ENCODE measurements around the gene CLEC2L. TPM values are rescaled to one million over a fixed set of nuclear protein-coding genes. Genes with fewer than 3 reads are reported as not detected.

CLEC2L gene
- total and polyA plus RNA-seq, 2 donors (not counting 1 experiment from before 2014, with no cell fraction given) = not detected

- TF ChIP-seq CTCF (conservative IDR thresholded peaks at IDR 0.05 in 1 of 2, IDR thresholded peaks at IDR 0.05 in 1 of 2; ENCODE audit: low read depth in 1 of 2, low read length in 2 of 2) = no peak
- TF ChIP-seq EZH2 (IDR thresholded peaks at IDR 0.05; ENCODE audit: low read length, missing control alignments) = no peak
- H3K9me3 ChIP-seq (ENCODE audit: control insufficient read depth, insufficient read depth, low read depth, low read length) = no peaks in the 10 kb centered on the region
- no peak for DNase-seq (ENCODE audit: low read depth in 2 of 2)
- H2AFZ ChIP-seq (ENCODE audit: low read length) = no peak overlapping the region
- H4K20me1 ChIP-seq (ENCODE audit: control insufficient read depth, extremely low read depth, insufficient read depth, low read length) = no peaks in the 10 kb centered on the region
- H3K27me3 ChIP-seq (ENCODE audit: control insufficient read depth, insufficient read depth, low read length) = no peaks in the 10 kb centered on the region
- H3K4me1 ChIP-seq (ENCODE audit: control insufficient read depth, extremely low read depth, insufficient read depth, low read length) = no peaks in the 10 kb centered on the region
- no peaks in the 10 kb centered on the region for H3K79me2 ChIP-seq (ENCODE audit: control insufficient read depth, insufficient read depth, low read length)
- H3K4me2 ChIP-seq (ENCODE audit: extremely low read depth, insufficient read depth, low read length) = no peak overlapping the region
- no peak overlapping the region for H3K4me3 ChIP-seq (replicated peaks in 1 of 4; ENCODE audit: control extremely low read depth in 1 of 4, insufficient read depth in 1 of 4, low read depth in 3 of 4, low read length in 4 of 4)
- no peak overlapping the region for H3K27ac ChIP-seq (ENCODE audit: insufficient read depth, low read length)
- H3K9ac ChIP-seq (ENCODE audit: insufficient read depth, low read length) = no peak overlapping the region
- peaks cover 9% of the 10 kb centered on the region for H3K36me3 ChIP-seq (ENCODE audit: control insufficient read depth, insufficient read depth, low read length)
These were observed 46.6 kb downstream of the CLEC2L start for GRCh38 chr7:139570119-139570518.

GRCh38 chr7:139570626-139571025 lies 47.1 kb downstream of the CLEC2L start:
- DNase-seq (ENCODE audit: low read depth in 2 of 2) = no peak
- H3K4me2 ChIP-seq (ENCODE audit: extremely low read depth, insufficient read depth, low read length) = no peak overlapping the region
- TF ChIP-seq CTCF (conservative IDR thresholded peaks at IDR 0.05 in 1 of 2, IDR thresholded peaks at IDR 0.05 in 1 of 2; ENCODE audit: low read depth in 1 of 2, low read length in 2 of 2) (no peak), EZH2 (IDR thresholded peaks at IDR 0.05; ENCODE audit: low read length, missing control alignments) (no peak)
- H3K36me3 ChIP-seq (ENCODE audit: control insufficient read depth, insufficient read depth, low read length) = peaks cover 10% of the 10 kb centered on the region
- H3K4me1 ChIP-seq (ENCODE audit: control insufficient read depth, extremely low read depth, insufficient read depth, low read length) = no peaks in the 10 kb centered on the region
- H3K79me2 ChIP-seq (ENCODE audit: control insufficient read depth, insufficient read depth, low read length) = no peaks in the 10 kb centered on the region
- no peak overlapping the region for H3K9ac ChIP-seq (ENCODE audit: insufficient read depth, low read length)
- no peaks in the 10 kb centered on the region for H4K20me1 ChIP-seq (ENCODE audit: control insufficient read depth, extremely low read depth, insufficient read depth, low read length)
- H3K27ac ChIP-seq (ENCODE audit: insufficient read depth, low read length) = no peak overlapping the region
- no peak overlapping the region for H3K4me3 ChIP-seq (replicated peaks in 1 of 4; ENCODE audit: control extremely low read depth in 1 of 4, insufficient read depth in 1 of 4, low read depth in 3 of 4, low read length in 4 of 4)
- no peaks in the 10 kb centered on the region for H3K9me3 ChIP-seq (ENCODE audit: control insufficient read depth, insufficient read depth, low read depth, low read length)
- no peak overlapping the region for H2AFZ ChIP-seq (ENCODE audit: low read length)
- H3K27me3 ChIP-seq (ENCODE audit: control insufficient read depth, insufficient read depth, low read length) = no peaks in the 10 kb centered on the region

- no peak for DNase-seq (ENCODE audit: low read depth in 2 of 2)
- Histone ChIP-seq H2AFZ (ENCODE audit: low read length) (no peak overlapping the region), H3K27ac (ENCODE audit: insufficient read depth, low read length) (no peak overlapping the region), H3K4me1 (ENCODE audit: control insufficient read depth, extremely low read depth, insufficient read depth, low read length) (no peaks in the 10 kb centered on the region), H3K4me2 (ENCODE audit: extremely low read depth, insufficient read depth, low read length) (no peak overlapping the region), H3K9me3 (ENCODE audit: control insufficient read depth, insufficient read depth, low read depth, low read length) (no peaks in the 10 kb centered on the region), H3K79me2 (ENCODE audit: control insufficient read depth, insufficient read depth, low read length) (no peaks in the 10 kb centered on the region), H3K4me3 (replicated peaks in 1 of 4; ENCODE audit: control extremely low read depth in 1 of 4, insufficient read depth in 1 of 4, low read depth in 3 of 4, low read length in 4 of 4) (no peak overlapping the region), H4K20me1 (ENCODE audit: control insufficient read depth, extremely low read depth, insufficient read depth, low read length) (no peaks in the 10 kb centered on the region), H3K36me3 (ENCODE audit: control insufficient read depth, insufficient read depth, low read length) (peaks cover 10% of the 10 kb centered on the region), H3K27me3 (ENCODE audit: control insufficient read depth, insufficient read depth, low read length) (no peaks in the 10 kb centered on the region), H3K9ac (ENCODE audit: insufficient read depth, low read length) (no peak overlapping the region)
- TF ChIP-seq CTCF (conservative IDR thresholded peaks at IDR 0.05 in 1 of 2, IDR thresholded peaks at IDR 0.05 in 1 of 2; ENCODE audit: low read depth in 1 of 2, low read length in 2 of 2) (no peak), EZH2 (IDR thresholded peaks at IDR 0.05; ENCODE audit: low read length, missing control alignments) (no peak)
These were observed 47.7 kb downstream of the CLEC2L start for GRCh38 chr7:139571190-139571589.
